NCI-H2196 treated with DMSO at 0.1 percent for 48 hours (cell line): ENCODE results near the gene IGFBP2.

Experiments
- DNase-seq: peaks from one replicate; lab custom pipeline; 2025; ENCODE audit not compliant: unreplicated experiment; lab: John Stamatoyannopoulos, UW

IGFBP2 gene

DNA sequence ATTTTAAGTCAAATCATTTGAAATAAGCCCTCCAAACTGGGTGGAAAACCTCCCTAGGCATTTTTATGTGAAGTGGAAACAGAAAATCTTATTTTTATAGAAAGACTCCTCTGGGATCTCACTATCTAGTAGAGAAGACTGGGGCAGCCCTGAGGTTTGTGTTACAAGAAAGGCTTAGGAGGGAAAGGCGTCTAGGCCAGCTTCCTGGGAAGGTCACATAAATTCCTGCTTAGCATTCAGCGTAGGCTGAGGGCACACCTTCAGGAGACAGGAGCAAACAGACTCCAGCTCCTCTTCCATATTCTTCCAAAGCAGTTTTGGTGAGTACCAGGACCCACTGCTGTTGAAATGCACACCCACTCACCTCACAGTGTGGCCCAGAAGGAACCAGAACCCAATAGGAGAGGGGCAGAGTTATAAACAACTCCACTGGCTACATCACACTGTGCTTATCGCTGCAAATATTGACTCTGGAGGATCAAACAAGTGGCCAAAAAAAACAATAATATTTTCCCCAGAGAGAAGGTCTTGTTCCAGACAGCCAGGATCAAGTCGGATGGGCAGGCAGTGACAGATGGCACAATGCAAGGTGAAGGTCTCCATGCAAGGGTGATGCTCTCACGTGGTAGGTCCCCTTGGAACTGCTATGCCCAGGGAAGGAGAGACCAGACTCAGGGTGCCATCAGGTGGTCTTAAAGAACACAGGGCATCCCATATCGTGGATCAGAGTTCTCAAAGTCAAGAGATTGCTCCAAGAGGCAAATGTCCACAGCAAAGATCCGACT, 17.7 kb upstream of the IGFBP2 start:
- no peak for DNase-seq

DNA sequence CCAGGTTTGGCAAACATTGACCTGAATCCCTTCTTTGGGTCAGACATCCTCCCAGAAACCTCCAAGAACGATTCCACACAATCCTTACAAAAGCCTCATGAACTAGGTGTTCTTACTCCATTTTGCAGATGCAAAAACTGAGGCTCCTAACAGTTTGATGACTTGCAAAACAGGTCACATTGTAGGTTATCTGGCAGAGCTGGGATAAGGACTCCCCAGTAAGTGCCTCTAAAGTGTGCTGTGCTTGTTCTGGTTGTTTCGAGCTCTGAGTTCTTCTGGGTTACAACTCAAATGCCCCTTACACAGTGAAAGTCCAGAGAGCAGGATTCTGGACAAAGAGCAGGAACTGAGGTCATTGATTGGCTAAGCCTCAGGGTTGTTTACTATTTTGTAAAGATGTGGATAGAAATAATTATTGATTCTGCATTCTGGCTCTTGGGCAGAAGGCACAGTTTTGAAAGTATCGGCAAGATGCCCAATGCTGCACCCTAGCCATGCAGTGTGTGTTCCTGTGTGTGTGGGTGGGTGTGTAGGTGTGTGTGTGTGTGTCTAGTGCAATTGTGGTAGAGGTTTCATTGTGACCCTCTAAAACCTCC, 17.0 kb upstream of the IGFBP2 start:
- no peak for DNase-seq

- no peak for DNase-seq
Observed at GRCh38 chr2:216617159-216617815, 15.9 kb upstream of the IGFBP2 start.

DNA sequence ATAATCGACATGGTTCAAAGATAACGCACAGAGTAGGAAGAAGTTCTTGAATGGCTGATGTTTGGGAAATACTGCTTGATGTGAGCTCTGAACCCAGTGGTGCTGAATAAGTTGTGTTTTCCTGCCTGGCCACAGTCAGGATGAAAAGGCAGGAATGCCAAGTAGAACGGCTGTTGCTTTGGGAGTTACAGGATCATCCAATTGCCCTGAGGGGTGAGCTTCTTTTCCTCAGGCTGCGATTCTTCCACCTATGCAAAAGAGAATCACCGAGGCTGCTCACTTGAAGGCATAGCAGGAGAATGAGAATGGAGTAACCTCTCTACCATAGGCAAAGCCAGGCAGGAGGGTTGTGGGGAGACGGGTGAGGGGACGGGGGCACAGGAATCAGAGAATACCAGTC, 14.4 kb upstream of the IGFBP2 start:
- no peak for DNase-seq

DNA sequence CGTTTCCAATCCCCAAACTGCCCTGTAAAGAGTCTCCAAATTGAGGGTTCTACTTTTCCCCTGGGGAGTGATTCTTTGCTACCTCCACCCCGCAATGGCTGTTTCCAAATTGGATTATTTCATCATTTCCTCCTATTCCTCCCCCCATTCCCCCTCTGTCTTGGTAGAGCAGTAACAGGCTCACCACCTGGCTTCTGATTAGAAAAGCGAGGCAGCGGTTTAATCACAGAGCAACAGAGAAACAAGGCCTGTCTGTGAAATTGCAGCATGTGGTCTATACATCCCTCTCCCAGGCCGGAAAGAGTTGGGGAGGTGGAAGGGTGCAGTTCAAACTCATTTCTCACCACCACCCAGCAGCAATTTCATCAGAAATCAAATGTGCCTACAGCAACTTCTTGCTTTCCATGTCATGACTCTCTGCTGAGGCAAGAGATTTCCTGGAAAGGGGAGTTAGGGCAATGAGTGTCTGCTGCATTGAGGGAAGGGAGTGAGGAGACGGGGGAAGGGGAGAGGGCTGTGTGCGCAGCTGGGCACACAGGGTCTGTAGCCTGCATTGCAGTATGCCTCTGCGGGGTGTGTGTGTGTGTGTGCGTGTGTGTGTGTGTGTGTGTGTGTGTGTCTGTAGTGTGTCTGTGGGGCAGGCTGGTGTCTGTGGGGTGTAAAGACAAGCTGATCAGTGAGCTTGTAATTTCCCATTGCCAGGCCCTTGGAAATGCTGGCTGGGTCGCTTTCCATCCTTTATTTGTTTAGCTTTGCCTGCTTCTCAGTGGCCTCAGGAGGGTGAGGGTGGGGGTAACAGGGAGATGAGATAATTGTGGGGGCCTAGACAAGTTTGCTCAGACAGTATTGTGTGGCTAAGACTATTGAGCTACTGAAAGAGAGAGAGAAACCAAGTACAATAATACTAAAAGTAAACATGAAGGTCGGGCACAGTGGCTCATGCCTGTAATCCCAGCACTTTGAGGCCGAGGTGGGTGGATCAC, 13.5 kb upstream of the IGFBP2 start:
- peak; percentile 57 for DNase-seq

DNA sequence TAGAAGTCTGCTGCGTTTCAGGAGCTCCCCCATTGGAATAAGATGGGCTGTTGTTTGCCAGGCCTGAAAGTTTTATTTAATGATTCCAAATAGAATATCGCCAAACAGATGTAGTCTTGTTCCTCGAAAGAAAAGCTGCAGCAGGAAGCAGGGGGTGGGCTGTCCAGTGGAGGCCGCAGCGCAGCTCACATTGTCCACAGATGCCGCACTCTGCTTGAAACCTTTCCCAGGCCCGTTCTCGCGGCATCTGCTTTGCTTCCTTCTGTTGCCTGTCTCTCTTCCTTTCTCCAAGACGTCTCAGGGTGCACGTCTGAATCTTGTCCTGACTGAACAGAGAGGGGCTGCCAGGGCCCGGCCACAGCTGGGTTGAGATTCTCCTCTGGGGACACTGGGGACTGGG, 12.4 kb upstream of the IGFBP2 start:
- no peak for DNase-seq

DNA sequence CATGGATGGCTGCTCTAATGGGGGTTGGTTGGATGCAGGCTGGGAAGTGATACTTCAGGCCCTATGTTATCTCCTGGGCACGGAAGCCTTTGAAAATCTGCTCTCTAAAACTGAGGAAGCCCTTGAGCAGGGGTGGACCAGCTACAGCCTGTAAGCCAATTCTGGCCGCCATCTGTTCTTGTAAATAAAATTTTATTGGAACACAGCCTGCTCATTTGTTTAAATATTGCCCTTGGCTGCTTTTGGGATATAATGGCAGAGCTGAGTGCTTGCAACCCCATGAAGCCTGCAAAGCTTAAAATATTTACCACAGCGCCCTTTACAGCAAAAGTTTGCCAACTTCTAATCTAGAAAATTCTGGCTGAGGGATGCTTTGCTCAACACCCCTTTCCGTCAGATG, 11.9 kb upstream of the IGFBP2 start:
- no peak for DNase-seq

- no peak for DNase-seq
Observed at GRCh38 chr2:216622526-216622925, 10.7 kb upstream of the IGFBP2 start.

GRCh38 chr2:216624251-216624650, 9.0 kb upstream of the IGFBP2 start:
- DNase-seq, result no peak

DNA sequence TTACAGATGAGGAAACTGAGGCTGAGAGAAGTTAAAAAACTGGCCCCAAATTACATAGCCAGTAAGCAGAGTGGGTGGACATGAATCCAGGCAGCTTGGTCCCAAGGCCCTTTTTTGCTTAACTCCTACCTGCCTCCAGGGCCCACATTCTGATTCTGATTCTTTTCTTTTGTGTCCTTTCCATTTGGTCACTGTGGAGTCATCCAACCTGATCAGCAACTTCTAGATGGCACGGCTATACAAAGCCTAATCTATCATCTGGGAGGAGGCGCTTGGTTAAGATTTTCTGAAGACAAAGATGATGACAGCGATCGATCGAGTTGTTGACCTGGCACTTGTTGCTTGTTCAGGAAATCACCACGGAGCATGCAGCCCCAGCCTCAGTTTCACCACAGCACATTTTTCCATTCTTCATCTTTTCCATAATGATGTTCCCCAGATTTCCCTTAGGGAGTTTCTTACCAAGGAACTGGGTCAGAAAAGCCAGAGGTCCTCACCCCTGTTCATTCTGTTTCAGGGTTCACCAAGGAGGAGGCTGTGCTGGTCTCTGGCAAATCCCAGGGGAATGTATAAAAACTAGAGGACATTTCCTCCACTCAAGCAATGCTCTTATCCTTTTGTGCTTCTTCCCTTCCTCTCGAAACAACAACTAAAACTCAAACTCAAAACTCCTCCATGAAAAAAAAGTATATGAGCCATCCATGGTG, 6.9 kb upstream of the IGFBP2 start:
- DNase-seq, result no peak

GRCh38 chr2:216626875-216627245, 6.4 kb upstream of the IGFBP2 start:
- no peak for DNase-seq

DNA sequence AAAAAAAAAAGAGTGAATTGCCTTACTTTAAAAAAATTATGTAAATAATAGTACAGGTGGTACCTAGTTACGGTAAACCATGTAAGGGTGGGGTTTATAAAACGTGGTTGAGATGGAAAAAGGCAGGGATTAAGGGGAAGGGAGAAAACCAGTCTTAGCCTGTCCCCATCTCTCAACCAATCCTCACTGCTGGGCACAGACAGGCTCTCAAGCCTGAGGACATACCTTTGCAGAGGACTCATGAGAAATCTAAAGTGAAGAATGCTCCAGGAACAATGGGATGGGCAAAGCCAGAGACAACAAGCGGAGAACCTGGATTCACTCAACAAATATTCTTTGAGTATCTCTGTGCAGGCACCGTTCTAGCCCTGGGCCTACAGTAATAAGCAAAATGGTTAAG, 3.4 kb upstream of the IGFBP2 start:
- DNase-seq, result no peak

- DNase-seq, result no peak
Observed at GRCh38 chr2:216632346-216632951, 771 bp upstream of the IGFBP2 start.

DNA sequence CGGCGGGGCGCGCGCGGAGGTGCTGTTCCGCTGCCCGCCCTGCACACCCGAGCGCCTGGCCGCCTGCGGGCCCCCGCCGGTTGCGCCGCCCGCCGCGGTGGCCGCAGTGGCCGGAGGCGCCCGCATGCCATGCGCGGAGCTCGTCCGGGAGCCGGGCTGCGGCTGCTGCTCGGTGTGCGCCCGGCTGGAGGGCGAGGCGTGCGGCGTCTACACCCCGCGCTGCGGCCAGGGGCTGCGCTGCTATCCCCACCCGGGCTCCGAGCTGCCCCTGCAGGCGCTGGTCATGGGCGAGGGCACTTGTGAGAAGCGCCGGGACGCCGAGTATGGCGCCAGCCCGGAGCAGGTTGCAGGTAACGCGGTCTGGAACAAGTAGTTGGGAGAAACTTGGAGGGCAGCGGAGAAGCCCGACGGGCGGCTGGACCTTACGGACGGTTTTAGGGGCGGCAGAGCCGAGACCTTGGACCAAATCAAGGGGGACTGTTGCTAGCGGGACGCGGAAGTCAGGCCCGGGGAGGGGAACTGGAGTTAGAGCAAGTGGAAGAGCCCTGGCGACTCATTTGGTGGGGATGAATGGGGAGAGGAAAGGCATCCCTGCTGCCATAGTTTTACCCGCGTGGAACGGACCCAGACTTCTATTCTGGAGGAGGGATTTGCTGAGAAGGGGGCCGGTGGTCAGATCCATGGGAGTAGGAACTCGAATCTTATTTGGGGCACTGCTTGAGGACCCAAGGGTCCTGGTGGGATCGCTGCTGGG, 573 bp downstream of the IGFBP2 start:
- no peak for DNase-seq

DNA sequence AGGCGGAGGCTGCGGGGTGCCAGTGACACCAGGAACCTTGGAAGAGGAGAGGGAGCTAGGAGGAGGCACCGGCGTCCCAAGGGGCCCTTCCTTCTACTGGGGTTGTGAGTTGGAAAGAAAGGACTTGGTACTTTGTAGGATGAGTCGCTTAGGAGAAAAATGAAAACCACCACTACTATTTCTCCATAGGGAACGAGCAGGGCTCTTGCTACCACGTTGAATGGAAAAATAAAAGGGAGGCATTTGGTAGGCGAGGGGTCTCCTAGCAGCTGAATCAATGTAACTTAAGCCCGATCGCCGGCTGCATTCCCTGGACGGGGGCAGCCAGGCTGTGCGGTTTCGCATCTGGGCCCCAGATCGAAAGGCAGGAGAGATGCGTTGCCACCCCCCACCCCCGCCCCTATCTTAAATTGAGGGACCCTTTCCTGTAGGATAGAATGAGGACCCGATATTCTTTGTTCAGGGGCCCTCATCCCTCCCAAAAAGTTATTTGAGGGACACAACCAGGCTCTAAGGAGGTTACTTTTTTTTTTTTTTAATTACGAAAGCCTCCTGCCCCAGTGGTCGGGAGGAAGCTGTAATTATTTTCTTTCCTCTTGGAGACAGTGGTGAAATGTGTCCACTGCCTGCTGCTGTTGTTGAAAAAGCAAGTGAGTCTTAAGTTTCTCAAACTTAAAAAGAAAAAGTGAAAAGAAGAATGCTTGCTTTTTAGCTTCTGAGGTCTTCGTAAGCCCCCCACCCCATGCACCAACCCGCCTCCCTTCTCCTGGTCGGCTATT, 1.3 kb downstream of the IGFBP2 start:
- DNase-seq, result no peak

GRCh38 chr2:216635171-216635570, 2.0 kb downstream of the IGFBP2 start:
- no peak for DNase-seq

GRCh38 chr2:216635701-216636550, 2.7 kb downstream of the IGFBP2 start:
- no peak for DNase-seq
